SK-N-SH (cell line): ENCODE measurements around the gene ABHD10.

Experiments
- CTCF ChIP-seq: fragments of 200-600 bp; sonication (generic); IDR thresholded peaks from 2 replicates; pipeline ENCODE4 v1.6.1; 2017; ENCODE audit warnings: antibody characterized with exemption, mild to moderate bottlenecking, moderate library complexity
- GATA2 ChIP-seq: sonication (generic); formaldehyde crosslinking; IDR thresholded peaks from 2 replicates; pipeline ENCODE4 v1.5.0; 2020; ENCODE audit warnings: mild to moderate bottlenecking, missing genetic modification reagents
- RXRA ChIP-seq: IDR thresholded peaks from 2 replicates; pipeline ENCODE4 v1.4.0; 2012; ENCODE audit warnings: low read depth, mild to moderate bottlenecking, borderline replicate concordance
- TAF1 ChIP-seq: IDR thresholded peaks from 2 replicates; pipeline ENCODE4 v1.6.1; 2012; ENCODE audit warnings: low read depth, mild to moderate bottlenecking, low read length, moderate library complexity, borderline replicate concordance
- TEAD4 ChIP-seq: IDR thresholded peaks from 2 replicates; pipeline ENCODE4 v1.4.0; 2012; ENCODE audit warnings: mild to moderate bottlenecking, borderline replicate concordance; ENCODE audit not compliant: insufficient read depth

- TF ChIP-seq CTCF (no peak), TAF1 (no peak), TEAD4 (no peak), GATA2 (CRISPR knock-in tag) (no peak), RXRA (no peak)
These were observed 48.3 kb downstream of the ABHD10 start for GRCh38 chr3:112027142-112027541.
